A549 (cell line): ENCODE data around the gene WIZ. TPM values are rescaled to one million over a fixed set of nuclear protein-coding genes. Genes with fewer than 3 reads are reported as not detected.

Source experiments
- ATAC-seq, 2 experiments: fragments of 200-7000 bp in 1 of 2; fragments of >200 bp in 1 of 2; cut with Nextera tagmentation in 1 of 2; cut with Tn5 transposase in 1 of 2; 3 replicates each; pipeline versions ENCODE4 v1.8.0 to v1.9.1; 2018 to 2020; ENCODE audit warnings: mild to moderate bottlenecking in 1 of 2, moderate library complexity in 1 of 2
- CTCF ChIA-PET: fragments of 300-600 bp; sonication (Branson Sonifier 250); formaldehyde crosslinking; extraction: SDS; loops from one replicate; lab custom pipeline; 2021; ENCODE audit warnings: antibody characterized with exemption, inconsistent platforms; lab: Yijun Ruan, JAX
- POLR2A ChIA-PET: fragments of 350-600 bp; formaldehyde crosslinking; extraction: SDS; loops from one replicate; lab custom pipeline; 2021; ENCODE audit warnings: antibody characterized with exemption, inconsistent platforms; lab: Yijun Ruan, JAX
- DNase-seq, 2 experiments: peaks; one replicate each; pipeline versions ENCODE4 v3.0.0 to v3.0.0-alpha.2; 2011 to 2016; ENCODE audit warnings: low read depth in 1 of 2, low spot score in 1 of 2
- FAIRE-seq: peaks from 2 replicates; lab custom pipeline; 2011; peaks lifted over from hg19 to GRCh38; lab: Jason Lieb, UNC
- H3K27ac ChIP-seq, 2 experiments: fragments of >200 bp; sonication (Bioruptor Twin); formaldehyde crosslinking; 3 replicates each; pipeline ENCODE4 v1.5.1; 2016 to 2017
- H3K4me1 ChIP-seq: fragments of >200 bp; sonication (Bioruptor Twin); formaldehyde crosslinking; 3 replicates; pipeline ENCODE4 v1.6.1; 2016
- H3K4me2 ChIP-seq: fragments of >200 bp; sonication (Bioruptor Twin); formaldehyde crosslinking; 3 replicates; pipeline ENCODE4 v1.6.1; 2016
- H3K4me3 ChIP-seq: fragments of >200 bp; sonication (Bioruptor Twin); formaldehyde crosslinking; 3 replicates; pipeline ENCODE4 v1.5.1; 2016
- H3K9me3 ChIP-seq: fragments of >200 bp; sonication (Bioruptor Twin); formaldehyde crosslinking; 3 replicates; pipeline ENCODE4 v1.6.1; 2016
- CBX2 ChIP-seq: fragments of 200-600 bp; sonication (generic); IDR thresholded peaks from 2 replicates; pipeline ENCODE4 v1.6.1; 2016; ENCODE audit warnings: low read depth, mild to moderate bottlenecking, borderline replicate concordance
- CEBPB ChIP-seq, 2 experiments: fragments of >200 bp in 1 of 2; sonication (Bioruptor Twin) in 1 of 2; formaldehyde crosslinking in 1 of 2; IDR thresholded peaks; 2 replicates each; pipeline ENCODE4 v1.6.1; 2012 to 2016
- CHD2 ChIP-seq: fragments of 150-350 bp; IDR thresholded peaks from 2 replicates; pipeline ENCODE4 v1.6.1; 2014; ENCODE audit warnings: low read length; ENCODE audit not compliant: partially characterized antibody
- CTCF ChIP-seq: fragments of >200 bp; sonication (Bioruptor Twin); formaldehyde crosslinking; IDR thresholded peaks from 3 replicates; pipeline ENCODE4 v1.5.1; 2016
- ELK1 ChIP-seq: fragments of 150-350 bp; IDR thresholded peaks from 2 replicates; pipeline ENCODE4 v1.6.1; 2014; ENCODE audit warnings: low read depth, mild to moderate bottlenecking, low read length
- FOSB ChIP-seq: fragments of 250-450 bp; sonication (Bioruptor Pico); IDR thresholded peaks from 2 replicates; pipeline ENCODE4 v1.5.0; 2020; ENCODE audit warnings: mild to moderate bottlenecking, moderate library complexity
- FOSL2 ChIP-seq, 2 experiments: fragments of 450-650 bp in 1 of 2; fragments of >200 bp in 1 of 2; sonication (Bioruptor Twin) in 1 of 2; formaldehyde crosslinking; IDR thresholded peaks; 2 replicates each; pipeline versions ENCODE4 v1.5.0 to v1.6.1; 2016 to 2020; ENCODE audit warnings: mild to moderate bottlenecking in 1 of 2, moderate library complexity in 1 of 2
- GATA3 ChIP-seq: IDR thresholded peaks from 2 replicates; pipeline ENCODE4 v1.6.1; 2012; ENCODE audit warnings: borderline replicate concordance
- HEYL ChIP-seq: fragments of 250-450 bp; sonication (Bioruptor Pico); IDR thresholded peaks from 2 replicates; pipeline ENCODE4 v1.8.0; 2021; ENCODE audit warnings: mild to moderate bottlenecking, moderate library complexity
- MAX ChIP-seq: IDR thresholded peaks from 2 replicates; pipeline ENCODE4 v1.6.1; 2012
- MAZ ChIP-seq: fragments of 150-350 bp; IDR thresholded peaks from 2 replicates; pipeline ENCODE4 v1.6.1; 2014; ENCODE audit warnings: antibody characterized with exemption, low read depth, low read length, borderline replicate concordance
- PHF8 ChIP-seq: fragments of 200-600 bp; sonication (generic); IDR thresholded peaks from 2 replicates; pipeline ENCODE4 v1.6.1; 2016; ENCODE audit warnings: low read depth, mild to moderate bottlenecking, antibody characterized with exemption, moderate library complexity, borderline replicate concordance
- POLR2A ChIP-seq: IDR thresholded peaks from 2 replicates; pipeline ENCODE4 v1.6.1; 2012; ENCODE audit warnings: mild to moderate bottlenecking, low read length
- RNF2 ChIP-seq: fragments of 200-600 bp; sonication (generic); IDR thresholded peaks from 2 replicates; pipeline ENCODE4 v1.6.1; 2016; ENCODE audit warnings: low read depth, mild to moderate bottlenecking, antibody characterized with exemption, moderate library complexity, borderline replicate concordance
- SMC3 ChIP-seq: fragments of >200 bp; sonication (Bioruptor Twin); formaldehyde crosslinking; IDR thresholded peaks from 3 replicates; pipeline ENCODE4 v1.6.1; 2018; ENCODE audit warnings: inconsistent platforms
- ZC3H11A ChIP-seq: fragments of 450-650 bp; IDR thresholded peaks from 2 replicates; pipeline ENCODE4 v1.6.1; 2014; ENCODE audit warnings: antibody characterized with exemption, mild to moderate bottlenecking
- ZFP36 ChIP-seq: fragments of 450-650 bp; IDR thresholded peaks from 2 replicates; pipeline ENCODE4 v1.6.1; 2014; ENCODE audit warnings: borderline replicate concordance; ENCODE audit not compliant: partially characterized antibody
- WGBS: methylation state at CpG from one replicate; pipeline ENCODE4 v1.1.6; 2017; ENCODE audit errors: missing lambda C conversion rate; 5-methylcytosine and 5-hydroxymethylcytosine counted together
- polyA plus RNA-seq, 4 experiments: library from polyadenylated mRNA; depleted of rRNA in 3 of 4; stranded (reverse); fragments of >200 nt; fragmentation: RNase III in 1 of 4; extraction: RNeasy Plus Mini Kit Qiagen cat#74134 plus additional on column Dnase treatment in 1 of 4; gene quantifications; 2 replicates in 3 of 4; 3 replicates in 1 of 4; pipeline ENCODE4 v1.2.3, GENCODE V29; 2011 to 2017
- TF ChIP-seq, protein P1 (sequence below): fragments of 200-600 bp; sonication (generic); IDR thresholded peaks from 2 replicates; pipeline ENCODE4 v1.6.1; 2016; ENCODE audit warnings: antibody characterized with exemption, mild to moderate bottlenecking, moderate library complexity
- TF ChIP-seq, protein P2 (sequence below): fragments of >200 bp; sonication (Bioruptor Twin); formaldehyde crosslinking; IDR thresholded peaks from 3 replicates; pipeline ENCODE4 v1.6.1; 2016

The WIZ gene
- polyA plus RNA-seq, 2 of the 4 experiments (the other 2 are of a cell fraction), result 3.7 to 15.1 TPM

GRCh38 chr19:15372470-15372869 is 77.3 kb downstream of the WIZ start:
- DNase-seq, result no peak
- H3K4me2 ChIP-seq, result no peak overlapping the region
- ChIA-PET CTCF (no interaction called here), POLR2A (no interaction called here)
- H3K27ac ChIP-seq, result no peak overlapping the region
- no peak for FAIRE-seq
- TF ChIP-seq FOSB (CRISPR knock-in tag), result no peak
- TF ChIP-seq, protein P1, sequence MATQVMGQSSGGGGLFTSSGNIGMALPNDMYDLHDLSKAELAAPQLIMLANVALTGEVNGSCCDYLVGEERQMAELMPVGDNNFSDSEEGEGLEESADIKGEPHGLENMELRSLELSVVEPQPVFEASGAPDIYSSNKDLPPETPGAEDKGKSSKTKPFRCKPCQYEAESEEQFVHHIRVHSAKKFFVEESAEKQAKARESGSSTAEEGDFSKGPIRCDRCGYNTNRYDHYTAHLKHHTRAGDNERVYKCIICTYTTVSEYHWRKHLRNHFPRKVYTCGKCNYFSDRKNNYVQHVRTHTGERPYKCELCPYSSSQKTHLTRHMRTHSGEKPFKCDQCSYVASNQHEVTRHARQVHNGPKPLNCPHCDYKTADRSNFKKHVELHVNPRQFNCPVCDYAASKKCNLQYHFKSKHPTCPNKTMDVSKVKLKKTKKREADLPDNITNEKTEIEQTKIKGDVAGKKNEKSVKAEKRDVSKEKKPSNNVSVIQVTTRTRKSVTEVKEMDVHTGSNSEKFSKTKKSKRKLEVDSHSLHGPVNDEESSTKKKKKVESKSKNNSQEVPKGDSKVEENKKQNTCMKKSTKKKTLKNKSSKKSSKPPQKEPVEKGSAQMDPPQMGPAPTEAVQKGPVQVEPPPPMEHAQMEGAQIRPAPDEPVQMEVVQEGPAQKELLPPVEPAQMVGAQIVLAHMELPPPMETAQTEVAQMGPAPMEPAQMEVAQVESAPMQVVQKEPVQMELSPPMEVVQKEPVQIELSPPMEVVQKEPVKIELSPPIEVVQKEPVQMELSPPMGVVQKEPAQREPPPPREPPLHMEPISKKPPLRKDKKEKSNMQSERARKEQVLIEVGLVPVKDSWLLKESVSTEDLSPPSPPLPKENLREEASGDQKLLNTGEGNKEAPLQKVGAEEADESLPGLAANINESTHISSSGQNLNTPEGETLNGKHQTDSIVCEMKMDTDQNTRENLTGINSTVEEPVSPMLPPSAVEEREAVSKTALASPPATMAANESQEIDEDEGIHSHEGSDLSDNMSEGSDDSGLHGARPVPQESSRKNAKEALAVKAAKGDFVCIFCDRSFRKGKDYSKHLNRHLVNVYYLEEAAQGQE, result no peak
- no peak for TF ChIP-seq CEBPB (IDR thresholded peaks at IDR 0.05)
- TF ChIP-seq SMC3, result no peak
- TF ChIP-seq, protein P2, sequence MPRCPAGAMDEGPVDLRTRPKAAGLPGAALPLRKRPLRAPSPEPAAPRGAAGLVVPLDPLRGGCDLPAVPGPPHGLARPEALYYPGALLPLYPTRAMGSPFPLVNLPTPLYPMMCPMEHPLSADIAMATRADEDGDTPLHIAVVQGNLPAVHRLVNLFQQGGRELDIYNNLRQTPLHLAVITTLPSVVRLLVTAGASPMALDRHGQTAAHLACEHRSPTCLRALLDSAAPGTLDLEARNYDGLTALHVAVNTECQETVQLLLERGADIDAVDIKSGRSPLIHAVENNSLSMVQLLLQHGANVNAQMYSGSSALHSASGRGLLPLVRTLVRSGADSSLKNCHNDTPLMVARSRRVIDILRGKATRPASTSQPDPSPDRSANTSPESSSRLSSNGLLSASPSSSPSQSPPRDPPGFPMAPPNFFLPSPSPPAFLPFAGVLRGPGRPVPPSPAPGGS, result no peak
- TF ChIP-seq HEYL (CRISPR knock-in tag), result no peak
- TF ChIP-seq POLR2A, result no peak
- no peak for TF ChIP-seq FOSL2 (IDR thresholded peaks at IDR 0.05)
- TF ChIP-seq FOSL2 (CRISPR knock-in tag; IDR thresholded peaks at IDR 0.05), result no peak
- no peak for TF ChIP-seq MAZ
- TF ChIP-seq CHD2, result no peak
- TF ChIP-seq PHF8, result no peak
- no peak for TF ChIP-seq RNF2
- no peak for TF ChIP-seq ZC3H11A
- no peaks in the 10 kb centered on the region for H3K9me3 ChIP-seq
- H3K4me1 ChIP-seq, result peaks cover 8% of the 10 kb centered on the region
- ATAC-seq, result no peak
- 96% methylated on average over 12 of the region's 14 CpGs for WGBS
- no peak overlapping the region for H3K4me3 ChIP-seq

DNA sequence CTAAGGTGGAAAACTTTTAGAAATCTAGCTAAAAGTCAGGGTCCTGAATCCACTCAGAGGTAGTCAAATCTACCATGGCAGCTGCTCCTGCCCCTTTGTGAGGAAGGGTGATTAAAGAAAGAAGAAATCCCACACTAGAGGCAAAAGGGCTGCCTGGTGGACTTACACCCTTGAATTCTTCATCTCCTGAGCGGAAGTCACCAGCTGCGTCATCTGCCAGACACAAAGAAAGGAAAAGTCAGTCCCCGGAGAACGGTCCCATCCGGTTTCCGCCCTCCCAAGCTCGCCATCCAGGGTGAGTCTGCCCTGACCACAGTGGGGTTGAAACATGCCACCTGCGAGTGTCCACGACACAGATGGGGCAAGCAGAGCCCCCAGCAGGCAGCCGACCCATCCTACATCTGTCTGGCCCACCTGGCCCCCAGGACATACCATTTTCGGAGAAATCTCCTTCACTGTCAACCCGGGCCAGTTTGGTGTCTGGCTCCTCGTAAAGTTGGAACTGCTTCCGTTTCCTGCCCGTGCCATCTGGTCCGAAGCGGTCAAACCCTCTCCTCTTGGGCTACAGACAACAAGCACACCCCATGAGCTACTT is 77.9 kb downstream of the WIZ start:
- Histone ChIP-seq H3K27ac (no peak overlapping the region), H3K4me1 (peaks cover 2% of the 10 kb centered on the region), H3K9me3 (no peaks in the 10 kb centered on the region), H3K4me2 (no peak overlapping the region), H3K4me3 (no peak overlapping the region)
- CTCF ChIA-PET, result interaction anchor here (1.2 to 1.3 kb wide), 2 partner anchors 11 to 210 kb away, joined by 4 read pairs; no protein-coding TSS in a partner anchor
- no peak for FAIRE-seq
- 92% methylated on average over 16 of the region's 17 CpGs for WGBS
- POLR2A ChIA-PET, result no interaction called here
- ATAC-seq, result no peak
- TF ChIP-seq MAZ (no peak), CBX2 (no peak), GATA3 (no peak), MAX (no peak), CTCF (no peak), ZFP36 (no peak), ELK1 (no peak), CEBPB (IDR thresholded peaks at IDR 0.05) (no peak)
- TF ChIP-seq, protein P1, result no peak
- no peak for DNase-seq
